Amygdala (tissue), 56 donors: Measurements from ENCODE around the gene STC2.
"Not testable (repeated sequence)": the region's sequence is repeated elsewhere in the genome, so short reads cannot be mapped to it uniquely, and the experiment has no call there.

Experiments
- DNase-seq, 56 donors: peaks; one replicate each; lab custom pipeline; 2025; lab: John Stamatoyannopoulos, UW

Gene STC2, protein sequence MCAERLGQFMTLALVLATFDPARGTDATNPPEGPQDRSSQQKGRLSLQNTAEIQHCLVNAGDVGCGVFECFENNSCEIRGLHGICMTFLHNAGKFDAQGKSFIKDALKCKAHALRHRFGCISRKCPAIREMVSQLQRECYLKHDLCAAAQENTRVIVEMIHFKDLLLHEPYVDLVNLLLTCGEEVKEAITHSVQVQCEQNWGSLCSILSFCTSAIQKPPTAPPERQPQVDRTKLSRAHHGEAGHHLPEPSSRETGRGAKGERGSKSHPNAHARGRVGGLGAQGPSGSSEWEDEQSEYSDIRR

DNA sequence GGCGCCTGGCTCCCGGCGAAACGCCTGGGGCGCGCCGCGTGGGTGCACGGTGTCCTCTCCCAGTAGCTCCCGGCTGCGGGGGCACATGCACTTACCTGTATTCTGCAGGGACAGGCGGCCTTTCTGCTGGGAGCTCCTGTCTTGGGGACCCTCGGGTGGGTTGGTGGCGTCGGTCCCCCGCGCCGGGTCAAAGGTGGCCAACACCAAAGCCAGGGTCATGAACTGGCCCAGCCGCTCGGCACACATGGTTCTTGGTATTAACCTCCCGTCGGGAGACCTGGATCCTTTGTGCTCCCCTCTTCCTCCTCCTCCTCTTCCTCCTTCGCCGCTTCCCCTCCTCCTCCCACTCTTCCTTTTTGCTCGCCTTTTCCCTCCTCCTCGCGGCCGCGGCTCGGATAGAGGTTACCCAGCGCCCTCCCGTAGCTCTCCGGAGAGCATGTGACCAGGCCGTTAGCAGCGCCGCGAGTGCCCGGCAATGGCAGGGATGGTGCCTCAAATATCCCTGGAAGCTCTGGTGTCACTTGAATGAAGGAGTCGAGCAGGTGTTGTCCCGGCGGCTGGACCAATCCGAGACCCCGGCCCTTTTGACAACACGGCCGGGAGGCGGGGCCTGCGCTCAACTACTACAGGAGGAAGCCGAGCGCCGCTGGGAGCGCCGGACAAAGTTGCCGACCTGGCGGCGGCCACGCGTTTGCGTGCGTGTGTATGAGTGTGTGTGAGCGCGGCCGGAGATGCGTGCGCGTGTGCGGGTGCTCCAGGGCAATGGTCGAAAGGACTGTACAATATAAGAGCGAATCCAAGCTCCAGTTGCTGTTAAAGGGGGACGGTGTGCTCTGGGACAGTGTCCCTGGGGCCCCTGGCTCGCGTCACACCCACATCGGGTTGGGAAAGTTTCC lies at the start of gene STC2:
Gene STC2 (minus strand): TSS at position 467 of the 896 bp plus-strand sequence. CDS start 221 bp downstream, at position 246.
- DNase-seq, result peak in 8 of 56 donors; percentile 6 to 36 (median 19)

- no peak for DNase-seq
Measured at GRCh38 chr5:173371400-173371799, 43.2 kb upstream of the STC2 start.

- not testable (repeated sequence) for DNase-seq
Measured at GRCh38 chr5:173363406-173363805, 35.2 kb upstream of the STC2 start.

DNA sequence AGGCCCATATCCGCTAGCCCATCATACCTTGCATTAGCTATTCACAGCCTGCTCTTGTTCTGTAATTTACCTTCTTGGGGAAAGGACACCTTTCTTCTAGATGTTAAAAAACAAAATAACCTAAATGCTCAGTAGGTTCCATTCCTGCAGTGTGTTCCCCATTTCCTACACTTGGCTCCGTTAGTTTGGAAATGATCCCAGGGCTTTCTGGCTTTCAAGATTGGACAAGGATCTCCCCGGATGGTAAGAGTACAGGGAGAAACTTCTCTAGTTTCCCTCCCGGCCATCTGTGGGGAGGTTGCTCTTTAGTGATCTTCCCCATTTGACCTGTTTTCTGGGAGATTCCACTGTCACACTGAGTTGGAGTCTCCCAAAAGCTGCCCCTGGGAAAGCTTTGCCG lies 27.3 kb upstream of the STC2 start:
- no peak for DNase-seq

- DNase-seq, result no peak
Measured at GRCh38 chr5:173354645-173355044, 26.4 kb upstream of the STC2 start.

DNA sequence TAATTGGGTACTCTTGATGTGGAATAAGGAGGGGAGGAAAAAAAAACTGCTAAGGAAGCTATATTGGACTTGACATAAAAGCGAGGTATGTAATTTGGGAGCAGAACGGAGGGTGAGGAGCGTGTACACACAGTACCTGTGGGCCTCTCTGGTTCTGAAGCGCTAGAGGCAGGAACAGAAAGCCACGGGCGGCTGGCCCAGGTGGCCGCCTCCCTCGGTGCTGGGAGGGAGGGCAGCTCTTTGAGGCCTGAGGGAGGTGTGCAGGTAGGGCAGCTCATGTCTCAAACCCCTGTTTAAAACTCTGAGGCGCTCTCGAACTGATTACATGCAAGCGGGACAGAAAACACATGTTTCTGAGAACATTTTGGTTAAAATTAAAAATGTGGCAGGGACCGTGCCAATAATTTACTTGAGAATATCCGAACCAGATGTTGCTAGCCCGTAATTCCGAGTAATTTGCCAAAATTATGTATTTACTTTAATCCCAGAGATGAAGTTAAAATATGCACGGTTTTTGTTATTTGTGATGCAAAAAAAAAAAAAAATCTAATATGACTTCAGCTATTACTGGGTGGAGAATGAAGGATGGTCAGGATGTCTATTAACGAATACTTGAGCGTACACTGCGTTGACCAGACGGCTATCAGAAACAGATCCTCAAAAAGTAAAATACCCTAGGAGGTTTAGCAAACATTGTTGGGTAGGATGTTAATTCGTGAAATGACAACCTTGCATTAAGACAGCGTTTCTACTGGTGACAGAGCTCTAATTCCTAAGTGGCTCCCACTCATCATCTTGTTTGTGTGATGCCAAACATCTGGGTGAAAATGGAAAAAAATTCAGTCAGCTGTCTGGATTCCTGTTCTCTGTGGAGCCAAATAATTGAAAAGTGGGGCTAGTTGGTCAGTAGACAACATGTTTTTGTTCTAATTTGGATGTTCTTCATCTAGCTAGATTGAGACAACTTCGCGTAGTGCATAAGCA lies 24.4 kb upstream of the STC2 start:
- no peak for DNase-seq

DNA sequence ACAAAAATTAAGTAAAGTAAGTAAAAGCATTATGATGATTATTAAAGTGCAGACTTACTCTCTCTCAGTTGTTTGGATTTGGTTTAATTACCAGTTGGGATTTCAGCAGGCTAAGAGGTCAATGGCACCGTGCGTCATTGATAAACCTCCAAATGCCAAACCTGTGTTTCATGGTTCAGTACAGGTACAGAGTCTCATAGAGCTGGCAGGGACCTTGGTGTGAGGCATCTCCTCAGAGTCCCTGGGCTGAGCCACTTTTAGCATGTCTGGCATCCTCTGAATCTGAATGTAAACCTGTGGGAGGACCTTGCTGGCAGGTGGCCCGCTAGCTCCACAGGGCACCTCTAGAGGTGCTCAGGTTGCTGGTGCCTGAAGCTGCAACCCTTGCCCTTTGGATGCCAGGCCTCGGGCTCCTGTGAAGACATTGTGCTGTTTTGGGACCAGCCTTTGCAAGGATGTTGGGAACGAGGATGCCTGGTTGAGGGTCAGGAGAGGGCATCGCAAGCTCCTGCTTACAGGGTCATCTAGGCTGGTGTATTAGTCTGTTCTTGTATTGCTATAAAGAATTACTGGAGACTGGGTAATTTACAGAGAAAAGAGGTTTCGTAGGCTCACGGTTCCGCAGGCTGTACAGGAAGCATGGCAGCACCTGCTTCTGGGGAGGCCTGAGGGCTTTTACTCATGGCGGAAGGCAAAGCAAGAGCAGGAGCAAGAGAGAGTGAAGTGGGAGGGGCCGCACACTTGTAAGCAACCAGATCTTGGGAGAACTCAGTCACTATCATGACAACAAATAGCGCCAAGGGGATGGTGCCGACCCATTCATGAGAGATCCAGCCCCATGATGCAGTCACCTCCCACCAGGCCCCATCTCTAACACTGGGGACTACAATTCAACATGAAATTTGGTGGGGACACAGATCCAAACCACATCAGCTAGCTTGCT lies 14.9 kb upstream of the STC2 start:
- DNase-seq, result no peak

DNA sequence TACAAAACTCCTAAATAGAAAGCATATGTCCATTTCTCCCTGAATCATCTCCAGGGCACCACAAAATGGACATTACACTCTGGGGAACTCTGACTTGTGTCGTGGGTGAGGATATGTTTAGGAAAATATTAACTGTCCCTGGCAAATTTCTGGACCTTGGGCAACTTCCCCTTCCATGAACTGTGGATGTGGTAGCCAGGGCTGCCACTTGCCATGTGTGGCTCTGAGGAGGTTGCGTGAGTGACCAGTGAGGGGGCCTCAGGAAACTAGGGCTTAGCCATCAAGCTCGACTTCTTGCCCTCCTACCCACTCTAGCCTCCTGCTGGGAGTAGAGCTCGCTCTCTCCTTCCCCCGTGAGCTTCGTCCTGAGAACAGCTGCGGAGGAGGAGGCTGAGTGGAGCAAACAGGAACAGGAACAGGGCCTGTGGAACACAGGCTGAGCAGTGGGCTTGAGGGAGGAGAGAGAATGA lies 13.8 kb upstream of the STC2 start:
- no peak for DNase-seq

- DNase-seq, result no peak
Measured at GRCh38 chr5:173340984-173341383, 12.8 kb upstream of the STC2 start.

GRCh38 chr5:173340451-173340850 lies 12.2 kb upstream of the STC2 start:
- no peak for DNase-seq

DNA sequence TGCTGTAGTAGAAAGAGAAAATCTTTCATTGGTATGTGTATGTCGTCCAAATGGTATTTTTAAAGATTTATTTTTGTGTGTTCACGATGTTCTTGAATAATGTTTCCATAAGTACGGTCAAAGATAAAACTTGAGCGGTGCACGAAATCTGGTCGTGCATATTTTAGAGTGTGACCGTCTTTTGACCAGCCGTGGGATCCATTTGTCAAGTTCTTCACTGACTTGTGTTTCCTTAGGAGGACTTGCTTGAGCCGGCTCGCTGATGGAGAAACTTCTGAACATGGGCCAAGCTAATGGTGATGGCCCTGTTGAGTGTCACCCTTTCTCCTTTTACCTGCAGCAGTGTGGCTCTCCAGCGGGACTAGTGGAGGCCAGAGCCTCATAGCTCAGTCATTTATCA lies 11.1 kb upstream of the STC2 start:
- DNase-seq, result no peak

DNA sequence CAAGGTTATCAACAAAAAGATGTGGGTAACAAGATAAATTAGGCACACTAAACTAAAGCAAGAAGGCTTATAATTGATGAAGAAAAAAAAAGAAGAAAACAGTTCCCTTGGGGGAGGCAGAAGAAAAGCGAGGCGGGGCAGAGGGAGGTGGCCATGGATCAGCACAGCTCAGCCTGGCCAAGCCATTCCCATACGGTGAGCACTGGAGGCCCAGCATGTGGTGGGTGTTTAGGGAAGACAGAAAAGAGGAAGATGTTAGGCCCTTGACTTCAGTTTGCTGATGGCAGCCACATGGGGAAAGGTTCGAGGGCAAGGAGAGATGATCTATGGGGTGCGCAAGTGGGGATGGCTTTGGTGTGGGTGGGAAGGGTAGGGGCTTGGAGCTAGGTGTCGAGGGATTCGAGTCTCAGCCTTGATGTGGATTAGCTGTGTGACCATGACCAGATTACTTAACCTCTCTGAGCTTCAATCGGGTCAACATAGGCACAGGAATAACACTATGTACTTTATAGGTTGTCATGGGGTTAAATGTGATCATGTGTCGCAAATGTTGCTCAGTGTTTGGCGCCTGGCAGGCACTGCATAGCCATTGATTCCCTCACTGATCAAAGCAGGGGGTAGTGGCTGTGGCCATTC lies 10.3 kb upstream of the STC2 start:
- DNase-seq, result no peak

- DNase-seq, result no peak
Measured at GRCh38 chr5:173334808-173335207, 6.6 kb upstream of the STC2 start.

- no peak for DNase-seq
Measured at GRCh38 chr5:173333925-173334661, 5.9 kb upstream of the STC2 start.

GRCh38 chr5:173331956-173332479 lies 3.8 kb upstream of the STC2 start:
- peak in 51 of 56 donors; percentile 13 to 81 (median 52) for DNase-seq

DNA sequence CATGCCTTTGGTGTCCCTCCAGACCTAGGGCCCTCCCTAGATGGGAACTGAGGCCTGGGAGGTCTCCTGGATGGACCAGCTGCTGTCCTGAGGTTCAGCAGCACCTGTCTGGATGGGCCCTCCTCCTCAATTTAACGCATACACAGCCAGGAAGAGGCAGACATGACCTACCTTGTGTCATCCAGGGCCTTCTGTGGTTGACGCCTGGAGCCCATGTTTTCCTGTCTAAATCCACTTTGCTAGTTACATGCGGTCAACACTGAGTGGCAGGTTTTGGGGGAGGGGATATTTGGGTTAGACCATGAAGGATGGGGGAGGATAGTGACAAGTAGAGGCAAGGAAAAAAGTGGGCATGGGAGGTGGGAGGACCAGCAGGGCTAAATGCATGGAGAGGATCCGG lies 3.1 kb upstream of the STC2 start:
- DNase-seq, result no peak

DNA sequence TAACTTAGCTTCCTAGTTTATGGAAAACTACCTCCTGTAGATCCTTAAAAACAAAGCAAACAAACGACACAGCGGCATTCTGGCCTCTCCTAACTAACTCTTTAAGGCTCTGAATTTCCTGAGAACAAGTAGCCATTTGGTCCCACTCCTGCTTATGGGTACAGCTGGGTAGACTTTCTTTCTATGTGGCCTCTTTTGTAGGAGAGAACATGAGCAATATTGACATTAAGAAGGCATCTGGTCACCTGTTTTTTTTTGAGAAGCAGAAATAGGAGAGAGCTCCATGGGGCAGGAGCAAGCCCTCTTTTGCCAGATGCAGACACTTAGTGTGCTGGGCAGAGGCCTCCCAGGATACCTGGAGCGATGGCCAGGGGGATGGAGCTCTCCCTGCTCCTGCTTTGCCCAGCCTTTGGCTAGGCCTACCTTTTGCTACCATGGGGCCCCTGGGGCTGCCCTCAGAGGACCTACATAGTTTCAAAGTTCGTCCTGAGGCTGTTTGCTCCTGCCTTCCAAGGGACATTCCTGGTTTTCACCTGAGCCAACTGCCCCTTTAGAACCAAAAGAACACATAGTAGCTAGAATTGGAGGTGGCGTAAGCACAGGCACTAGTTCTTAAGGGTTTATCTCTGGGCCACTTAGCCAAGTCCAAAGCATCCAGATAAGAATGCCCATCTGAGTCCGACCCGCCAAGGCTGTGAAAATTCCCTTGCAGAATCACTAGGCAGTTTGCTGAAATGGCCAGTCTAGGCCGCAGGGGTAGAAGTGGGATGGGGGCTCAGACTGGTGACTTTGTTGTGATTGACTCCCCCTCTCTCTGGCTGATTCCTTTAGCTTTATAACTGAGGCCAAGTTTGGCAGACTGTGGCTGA lies 2.4 kb upstream of the STC2 start:
- no peak for DNase-seq
